HepG2 (cell line): ENCODE measurements around the gene SEPTIN10. TPM values are rescaled to one million over a fixed set of nuclear protein-coding genes. Genes with fewer than 3 reads are reported as not detected.

Experiments used
- ATAC-seq: fragments of 200-7000 bp; cut with Tn5 transposase; 3 replicates; pipeline ENCODE4 v1.9.1; 2020; ENCODE audit warnings: mild to moderate bottlenecking, moderate library complexity
- BruUV-seq: library from RNA; stranded (reverse); fragments of 400-500 nt; replicated peaks from 2 replicates; lab custom pipeline; 2021; lab: Mats Ljungman, UMichigan
- CTCF ChIA-PET: fragments of 300-600 bp; formaldehyde crosslinking; extraction: SDS; loops from one replicate; lab custom pipeline; 2021; ENCODE audit warnings: low total read pairs, inconsistent platforms, low intra/inter-chr PET ratio; lab: Yijun Ruan, JAX
- POLR2A ChIA-PET: fragments of 350-600 bp; sonication (Branson Sonifier 250); formaldehyde crosslinking; loops from one replicate; lab custom pipeline; 2020; ENCODE audit warnings: antibody characterized with exemption, inconsistent platforms; lab: Yijun Ruan, JAX
- DNase-seq: peaks from one replicate; pipeline ENCODE4 v3.0.0-alpha.2; 2015; ENCODE audit warnings: low spot score
- FAIRE-seq: peaks from 3 replicates; lab custom pipeline; 2011; peaks lifted over from hg19 to GRCh38; lab: Jason Lieb, UNC
- H2AFZ ChIP-seq: one replicate; pipeline ENCODE4 v1.6.1; 2011; ENCODE audit warnings: low read length, inconsistent platforms
- H3K27ac ChIP-seq: fragments of 300-600 bp; 3 replicates; pipeline ENCODE4 v1.8.0; 2011; ENCODE audit warnings: mixed run types, mild to moderate bottlenecking, mixed read lengths, low read length, inconsistent platforms; ENCODE audit not compliant: insufficient read depth; ENCODE audit errors: extremely low read length
- H3K27me3 ChIP-seq, 2 experiments: fragments of 200-600 bp in 1 of 2; 2 replicates in 1 of 2; 3 replicates in 1 of 2; pipeline versions ENCODE4 v1.6.0 to v1.8.0; 2011; ENCODE audit warnings: low read length in 2 of 2, mild to moderate bottlenecking in 2 of 2, moderate library complexity in 2 of 2, inconsistent platforms in 1 of 2; ENCODE audit not compliant: insufficient read depth in 2 of 2, control insufficient read depth in 1 of 2
- H3K36me3 ChIP-seq, 2 experiments: fragments of 200-600 bp in 1 of 2; replicated peaks in 1 of 2; 2 replicates in 1 of 2; 3 replicates in 1 of 2; pipeline versions ENCODE4 v1.5.1 to v1.8.0; 2011; ENCODE audit warnings: low read length in 2 of 2, inconsistent platforms in 1 of 2; ENCODE audit not compliant: insufficient read depth in 2 of 2, control insufficient read depth in 1 of 2
- H3K4me1 ChIP-seq: 2 replicates; pipeline ENCODE4 v1.5.1; 2012; ENCODE audit warnings: low read length, inconsistent platforms; ENCODE audit not compliant: insufficient read depth
- H3K4me2 ChIP-seq: 2 replicates; pipeline ENCODE4 v1.6.0; 2011; ENCODE audit warnings: low read depth, low read length, inconsistent platforms
- H3K4me3 ChIP-seq, 3 experiments: fragments of 200-600 bp in 1 of 3; sonication (generic), shearing (Covaris generic) in 1 of 3; replicated peaks in 1 of 3; 2 replicates each; pipeline ENCODE4 v1.5.1; 2011 to 2016; ENCODE audit warnings: low read length in 3 of 3, inconsistent platforms in 2 of 3, low read depth in 2 of 3, mild to moderate bottlenecking in 2 of 3, control low read depth in 1 of 3, mixed read lengths in 1 of 3; ENCODE audit not compliant: insufficient read depth in 1 of 3
- H3K79me2 ChIP-seq: one replicate; pipeline ENCODE4 v1.6.1; 2011; ENCODE audit warnings: low read length, inconsistent platforms; ENCODE audit not compliant: insufficient read depth
- H3K9ac ChIP-seq: 2 replicates; pipeline ENCODE4 v1.6.0; 2011; ENCODE audit warnings: mild to moderate bottlenecking, low read depth, low read length, inconsistent platforms; ENCODE audit not compliant: insufficient read depth
- H3K9me3 ChIP-seq: 2 replicates; pipeline ENCODE4 v1.5.1; 2012; ENCODE audit warnings: mild to moderate bottlenecking, low read length
- H4K20me1 ChIP-seq: 2 replicates; pipeline ENCODE4 v1.6.0; 2011; ENCODE audit warnings: inconsistent platforms, mild to moderate bottlenecking, low read length, moderate library complexity; ENCODE audit not compliant: insufficient read depth
- FOXM1 ChIP-seq: sonication (generic); formaldehyde crosslinking; IDR thresholded peaks from 2 replicates; pipeline ENCODE4 v1.5.0; 2020; ENCODE audit warnings: missing genetic modification reagents
- MAFF ChIP-seq: IDR thresholded peaks from 2 replicates; pipeline ENCODE4 v1.6.1; 2011; ENCODE audit warnings: low read depth, low read length, improper control_type of control experiment
- MAFK ChIP-seq, 2 experiments: IDR thresholded peaks in 1 of 2; conservative IDR thresholded peaks in 1 of 2; 2 replicates each; pipeline ENCODE4 v1.6.1; 2011; ENCODE audit warnings: improper control_type of control experiment in 2 of 2, low read length in 2 of 2
- in situ Hi-C: cut with HindIII; loops from 2 replicates; pipeline ENCODE4 v1.10.0; 2017; ENCODE audit warnings: low pct_unique_long_range_greater_than_20kb; ENCODE audit not compliant: extremely low pct_ligation_motif_present
- intact Hi-C: fragments of 100-400 bp; cut with micrococcal nuclease; formaldehyde crosslinking; loops from one replicate; pipeline ENCODE4 v1.10.0; 2022; ENCODE audit not compliant: unreplicated experiment
- polyA plus RNA-seq, 8 experiments: library from polyadenylated mRNA; depleted of rRNA in 3 of 8; stranded (reverse) in 7 of 8; unstranded in 1 of 8; fragments of >200 nt; fragmentation: Illumina TruSeq in 4 of 8; extraction: Trizol in 4 of 8; gene quantifications; 2 replicates each; pipeline versions ENCODE4 v1.2.1 to v1.2.3, GENCODE V29; 2011 to 2016; ENCODE audit warnings: low read depth in 4 of 8, missing spikeins in 1 of 8, mixed read lengths in 1 of 8; ENCODE audit not compliant: insufficient read depth in 1 of 8
- total RNA-seq, 5 experiments: library from RNA; depleted of rRNA; stranded (reverse); fragments of >200 nt; fragmentation: Illumina TruSeq; extraction: Trizol; gene quantifications; 2 replicates each; pipeline ENCODE4 v1.2.3, GENCODE V29; 2016; ENCODE audit warnings: low read depth in 1 of 5
- TF ChIP-seq, protein P1 (sequence below): IDR thresholded peaks from 2 replicates; pipeline ENCODE4 v1.6.1; 2016; ENCODE audit warnings: low read depth, missing genetic modification reagents, missing compliant biosample characterization
- TF ChIP-seq, protein P2 (sequence below): sonication (generic); IDR thresholded peaks from 2 replicates; pipeline ENCODE4 v1.6.1; 2016; ENCODE audit warnings: low read depth, borderline replicate concordance
- TF ChIP-seq, protein P3 (sequence below): sonication (generic); formaldehyde crosslinking; IDR thresholded peaks from 2 replicates; pipeline ENCODE4 v1.8.0; 2022; ENCODE audit warnings: mild to moderate bottlenecking, missing genetic modification reagents; ENCODE audit not compliant: insufficient replicate concordance

The SEPTIN10 gene
- total and polyA plus RNA-seq, 2 of the 13 experiments (the other 11 are each of a cell fraction or from before 2014, with no cell fraction given) = 45.8 to 67.5 TPM

DNA sequence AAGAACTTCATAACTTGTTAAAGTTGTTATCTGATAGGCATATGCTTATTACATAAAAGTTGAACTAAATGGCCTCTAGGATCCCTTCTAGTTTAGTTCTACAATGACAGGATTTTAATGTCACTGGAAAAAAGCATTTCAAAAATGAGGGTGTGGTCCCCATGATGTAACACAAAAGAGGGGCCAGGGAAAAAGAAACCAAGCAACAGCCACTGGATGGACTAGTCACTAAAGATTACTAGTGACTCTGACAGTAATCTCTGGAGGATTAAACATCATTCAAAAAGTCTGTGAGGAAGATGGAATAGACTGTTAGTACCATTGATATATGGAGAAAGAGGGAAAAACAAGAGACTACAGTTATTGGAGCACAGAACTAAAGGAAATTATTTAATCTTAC lies 22.6 kb downstream of the SEPTIN10 start (continued):
- TF ChIP-seq, protein P1, sequence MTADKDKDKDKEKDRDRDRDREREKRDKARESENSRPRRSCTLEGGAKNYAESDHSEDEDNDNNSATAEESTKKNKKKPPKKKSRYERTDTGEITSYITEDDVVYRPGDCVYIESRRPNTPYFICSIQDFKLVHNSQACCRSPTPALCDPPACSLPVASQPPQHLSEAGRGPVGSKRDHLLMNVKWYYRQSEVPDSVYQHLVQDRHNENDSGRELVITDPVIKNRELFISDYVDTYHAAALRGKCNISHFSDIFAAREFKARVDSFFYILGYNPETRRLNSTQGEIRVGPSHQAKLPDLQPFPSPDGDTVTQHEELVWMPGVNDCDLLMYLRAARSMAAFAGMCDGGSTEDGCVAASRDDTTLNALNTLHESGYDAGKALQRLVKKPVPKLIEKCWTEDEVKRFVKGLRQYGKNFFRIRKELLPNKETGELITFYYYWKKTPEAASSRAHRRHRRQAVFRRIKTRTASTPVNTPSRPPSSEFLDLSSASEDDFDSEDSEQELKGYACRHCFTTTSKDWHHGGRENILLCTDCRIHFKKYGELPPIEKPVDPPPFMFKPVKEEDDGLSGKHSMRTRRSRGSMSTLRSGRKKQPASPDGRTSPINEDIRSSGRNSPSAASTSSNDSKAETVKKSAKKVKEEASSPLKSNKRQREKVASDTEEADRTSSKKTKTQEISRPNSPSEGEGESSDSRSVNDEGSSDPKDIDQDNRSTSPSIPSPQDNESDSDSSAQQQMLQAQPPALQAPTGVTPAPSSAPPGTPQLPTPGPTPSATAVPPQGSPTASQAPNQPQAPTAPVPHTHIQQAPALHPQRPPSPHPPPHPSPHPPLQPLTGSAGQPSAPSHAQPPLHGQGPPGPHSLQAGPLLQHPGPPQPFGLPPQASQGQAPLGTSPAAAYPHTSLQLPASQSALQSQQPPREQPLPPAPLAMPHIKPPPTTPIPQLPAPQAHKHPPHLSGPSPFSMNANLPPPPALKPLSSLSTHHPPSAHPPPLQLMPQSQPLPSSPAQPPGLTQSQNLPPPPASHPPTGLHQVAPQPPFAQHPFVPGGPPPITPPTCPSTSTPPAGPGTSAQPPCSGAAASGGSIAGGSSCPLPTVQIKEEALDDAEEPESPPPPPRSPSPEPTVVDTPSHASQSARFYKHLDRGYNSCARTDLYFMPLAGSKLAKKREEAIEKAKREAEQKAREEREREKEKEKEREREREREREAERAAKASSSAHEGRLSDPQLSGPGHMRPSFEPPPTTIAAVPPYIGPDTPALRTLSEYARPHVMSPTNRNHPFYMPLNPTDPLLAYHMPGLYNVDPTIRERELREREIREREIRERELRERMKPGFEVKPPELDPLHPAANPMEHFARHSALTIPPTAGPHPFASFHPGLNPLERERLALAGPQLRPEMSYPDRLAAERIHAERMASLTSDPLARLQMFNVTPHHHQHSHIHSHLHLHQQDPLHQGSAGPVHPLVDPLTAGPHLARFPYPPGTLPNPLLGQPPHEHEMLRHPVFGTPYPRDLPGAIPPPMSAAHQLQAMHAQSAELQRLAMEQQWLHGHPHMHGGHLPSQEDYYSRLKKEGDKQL (CRISPR knock-in tag) = no peak
- TF ChIP-seq, protein P2, sequence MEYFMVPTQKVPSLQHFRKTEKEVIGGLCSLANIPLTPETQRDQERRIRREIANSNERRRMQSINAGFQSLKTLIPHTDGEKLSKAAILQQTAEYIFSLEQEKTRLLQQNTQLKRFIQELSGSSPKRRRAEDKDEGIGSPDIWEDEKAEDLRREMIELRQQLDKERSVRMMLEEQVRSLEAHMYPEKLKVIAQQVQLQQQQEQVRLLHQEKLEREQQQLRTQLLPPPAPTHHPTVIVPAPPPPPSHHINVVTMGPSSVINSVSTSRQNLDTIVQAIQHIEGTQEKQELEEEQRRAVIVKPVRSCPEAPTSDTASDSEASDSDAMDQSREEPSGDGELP = no peak

DNA sequence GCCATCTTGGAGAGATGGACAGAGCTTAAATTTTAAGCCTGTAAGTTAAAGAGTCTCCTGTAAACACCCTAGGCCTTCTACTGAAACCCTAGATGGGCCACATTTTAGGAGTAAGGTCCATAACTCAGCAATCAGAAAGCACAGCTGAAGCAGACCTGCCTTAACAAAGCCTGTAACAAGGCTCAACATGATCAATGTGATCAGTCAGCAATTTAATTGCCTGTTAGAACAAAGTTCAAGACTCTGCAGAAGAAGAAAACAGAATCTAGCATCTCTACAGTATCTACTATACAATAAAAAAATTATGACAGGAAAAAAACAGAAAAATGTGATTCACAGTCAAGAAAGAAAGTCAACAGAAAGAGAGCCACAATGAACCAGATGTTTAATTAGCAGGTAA lies 27.1 kb downstream of the SEPTIN10 start:
- Histone ChIP-seq H3K9ac (no peak overlapping the region), H3K27ac (no peak overlapping the region), H3K4me2 (no peak overlapping the region), H3K27me3 (no peaks in the 10 kb centered on the region), H3K4me3 (no peak overlapping the region), H3K79me2 (peaks cover 36% of the 10 kb centered on the region)
- POLR2A ChIA-PET = no interaction called here
- peak; percentile 86 for TF ChIP-seq MAFF
- peak; percentile 82 to 89; a peak in 3 of 4 replicates for TF ChIP-seq MAFK (conservative IDR thresholded peaks at IDR 0.05 in 1 of 2, IDR thresholded peaks at IDR 0.05 in 1 of 2; ENCODE audit: low read length in 2 of 2)
- TF ChIP-seq FOXM1 (CRISPR knock-in tag) = no peak
- TF ChIP-seq, protein P3, sequence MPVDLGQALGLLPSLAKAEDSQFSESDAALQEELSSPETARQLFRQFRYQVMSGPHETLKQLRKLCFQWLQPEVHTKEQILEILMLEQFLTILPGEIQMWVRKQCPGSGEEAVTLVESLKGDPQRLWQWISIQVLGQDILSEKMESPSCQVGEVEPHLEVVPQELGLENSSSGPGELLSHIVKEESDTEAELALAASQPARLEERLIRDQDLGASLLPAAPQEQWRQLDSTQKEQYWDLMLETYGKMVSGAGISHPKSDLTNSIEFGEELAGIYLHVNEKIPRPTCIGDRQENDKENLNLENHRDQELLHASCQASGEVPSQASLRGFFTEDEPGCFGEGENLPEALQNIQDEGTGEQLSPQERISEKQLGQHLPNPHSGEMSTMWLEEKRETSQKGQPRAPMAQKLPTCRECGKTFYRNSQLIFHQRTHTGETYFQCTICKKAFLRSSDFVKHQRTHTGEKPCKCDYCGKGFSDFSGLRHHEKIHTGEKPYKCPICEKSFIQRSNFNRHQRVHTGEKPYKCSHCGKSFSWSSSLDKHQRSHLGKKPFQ (CRISPR knock-in tag) = no peak
- TF ChIP-seq, all 625 proteins: peak for 2
- in situ Hi-C loops = no loop called here
- no peaks in the 10 kb centered on the region for H4K20me1 ChIP-seq
- H2AFZ ChIP-seq = no peak overlapping the region
- H3K36me3 ChIP-seq = peaks cover 10 to 58% of the 10 kb centered on the region in 2 experiments; a peak in 4 of 5 replicates
- ATAC-seq = no peak
- DNase-seq = no peak
- no peak for FAIRE-seq
- intact Hi-C loops = no loop called here
- H3K4me1 ChIP-seq = peaks cover 19% of the 10 kb centered on the region
- H3K9me3 ChIP-seq = no peaks in the 10 kb centered on the region
- CTCF ChIA-PET = no interaction called here
- BruUV-seq = no TSS peak
